ENCODE data around the gene MSH5.

Gene MSH5

GRCh38 chr6:31720196-31720770 is 19.5 kb upstream of the MSH5 start:
- Histone ChIP-seq H3K4me3 (no peak overlapping the region), H3K36me3 (peaks cover 0 to 12% (median 0%) of the 10 kb centered on the region in 3 donors), H3K4me1 (no peaks in the 10 kb centered on the region), H3K27me3 (no peaks in the 10 kb centered on the region), H3K27ac (no peak overlapping the region), H3K9me3 (no peaks in the 10 kb centered on the region)
- TF ChIP-seq, protein P1, sequence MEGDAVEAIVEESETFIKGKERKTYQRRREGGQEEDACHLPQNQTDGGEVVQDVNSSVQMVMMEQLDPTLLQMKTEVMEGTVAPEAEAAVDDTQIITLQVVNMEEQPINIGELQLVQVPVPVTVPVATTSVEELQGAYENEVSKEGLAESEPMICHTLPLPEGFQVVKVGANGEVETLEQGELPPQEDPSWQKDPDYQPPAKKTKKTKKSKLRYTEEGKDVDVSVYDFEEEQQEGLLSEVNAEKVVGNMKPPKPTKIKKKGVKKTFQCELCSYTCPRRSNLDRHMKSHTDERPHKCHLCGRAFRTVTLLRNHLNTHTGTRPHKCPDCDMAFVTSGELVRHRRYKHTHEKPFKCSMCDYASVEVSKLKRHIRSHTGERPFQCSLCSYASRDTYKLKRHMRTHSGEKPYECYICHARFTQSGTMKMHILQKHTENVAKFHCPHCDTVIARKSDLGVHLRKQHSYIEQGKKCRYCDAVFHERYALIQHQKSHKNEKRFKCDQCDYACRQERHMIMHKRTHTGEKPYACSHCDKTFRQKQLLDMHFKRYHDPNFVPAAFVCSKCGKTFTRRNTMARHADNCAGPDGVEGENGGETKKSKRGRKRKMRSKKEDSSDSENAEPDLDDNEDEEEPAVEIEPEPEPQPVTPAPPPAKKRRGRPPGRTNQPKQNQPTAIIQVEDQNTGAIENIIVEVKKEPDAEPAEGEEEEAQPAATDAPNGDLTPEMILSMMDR (IDR thresholded peaks at IDR 0.05) = no peak
- intact Hi-C loops (cut with DNase I; ENCODE audit: low total_unique reads) = loop anchor here (10.0 kb wide), 1 partner anchor 115 kb away; no protein-coding TSS in a partner anchor
- no peak for DNase-seq

GRCh38 chr6:31721351-31722020 is 18.3 kb upstream of the MSH5 start, which contains the start of gene LY6G6C:
LY6G6C (minus strand) TSS chr6:31721746; CDS start chr6:31721679, 67 bp downstream.
- intact Hi-C loops (cut with DNase I; ENCODE audit: low total_unique reads) = loop anchor here (10.0 kb wide), 1 partner anchor 113 kb away; no protein-coding TSS in a partner anchor
- H3K36me3 ChIP-seq = peaks cover 8 to 24% (median 11%) of the 10 kb centered on the region in 3 donors
- TF ChIP-seq, protein P1 (IDR thresholded peaks at IDR 0.05) = no peak
- no peaks in the 10 kb centered on the region for H3K27me3 ChIP-seq
- H3K27ac ChIP-seq = no peak within 1 kb of the TSS
- H3K4me1 ChIP-seq = no peaks in the 10 kb centered on the region
- DNase-seq = no peak
- no peak within 1 kb of the TSS for H3K4me3 ChIP-seq
- H3K9me3 ChIP-seq = no peaks in the 10 kb centered on the region

- no peaks in the 10 kb centered on the region for H3K27me3 ChIP-seq
- no peak for DNase-seq
- H3K27ac ChIP-seq = no peak overlapping the region
- TF ChIP-seq, protein P1 (IDR thresholded peaks at IDR 0.05) = no peak
- intact Hi-C loops (cut with DNase I; ENCODE audit: low total_unique reads) = loop anchor here (10.0 kb wide), 1 partner anchor 113 kb away; no protein-coding TSS in a partner anchor
- peaks cover 15 to 31% (median 18%) of the 10 kb centered on the region in 3 donors for H3K36me3 ChIP-seq
- no peaks in the 10 kb centered on the region for H3K9me3 ChIP-seq
- H3K4me3 ChIP-seq = no peak overlapping the region
- H3K4me1 ChIP-seq = peaks cover 0 to 4% (median 1%) of the 10 kb centered on the region in 4 donors
Measured at GRCh38 chr6:31722173-31722572, 17.6 kb upstream of the MSH5 start.

- intact Hi-C loops (cut with DNase I; ENCODE audit: low total_unique reads) = loop anchor here (10.0 kb wide), 1 partner anchor 111 kb away; no protein-coding TSS in a partner anchor
- DNase-seq = no peak
- no peak within 1 kb of the TSS for H3K4me3 ChIP-seq
Measured at GRCh38 chr6:31723245-31723979, 16.4 kb upstream of the MSH5 start, which contains the start of gene MPIG6B. MPIG6B (plus strand) TSS chr6:31723373; CDS start chr6:31723384, 11 bp downstream.

More at GRCh38 chr6:31723245-31723979, 16.4 kb upstream of the MSH5 start, which contains the start of gene MPIG6B:
- TF ChIP-seq, protein P1 (IDR thresholded peaks at IDR 0.05) = no peak
- H3K9me3 ChIP-seq = no peaks in the 10 kb centered on the region
- H3K27me3 ChIP-seq = no peaks in the 10 kb centered on the region
- peaks cover 20 to 38% (median 30%) of the 10 kb centered on the region in 3 donors for H3K36me3 ChIP-seq
- H3K27ac ChIP-seq = no peak within 1 kb of the TSS
- H3K4me1 ChIP-seq = peaks cover 0 to 17% (median 11%) of the 10 kb centered on the region in 4 donors
